HG03439 (cell line): ENCODE results near the gene CCR8.

Experiments used
- ATAC-seq: cut with Tn5 transposase; IDR thresholded peaks from one replicate; pipeline ENCODE4 v1.9.1; 2021; ENCODE audit warnings: mild to moderate bottlenecking, moderate library complexity; ENCODE audit not compliant: unreplicated experiment

Gene CCR8

GRCh38 chr3:39329493-39329892 lies at the start of gene CCR8:
TSS of gene CCR8 (plus strand) at chr3:39329709. CDS start at chr3:39332332, 2,623 bp downstream.
- ATAC-seq = no peak

- ATAC-seq = no peak
Measured at GRCh38 chr3:39279745-39280517, 49.6 kb upstream of the CCR8 start, which contains the start of gene CX3CR1. TSS of gene CX3CR1 (minus strand) at chr3:39280036. CDS start at chr3:39266509, 13,527 bp downstream.

DNA sequence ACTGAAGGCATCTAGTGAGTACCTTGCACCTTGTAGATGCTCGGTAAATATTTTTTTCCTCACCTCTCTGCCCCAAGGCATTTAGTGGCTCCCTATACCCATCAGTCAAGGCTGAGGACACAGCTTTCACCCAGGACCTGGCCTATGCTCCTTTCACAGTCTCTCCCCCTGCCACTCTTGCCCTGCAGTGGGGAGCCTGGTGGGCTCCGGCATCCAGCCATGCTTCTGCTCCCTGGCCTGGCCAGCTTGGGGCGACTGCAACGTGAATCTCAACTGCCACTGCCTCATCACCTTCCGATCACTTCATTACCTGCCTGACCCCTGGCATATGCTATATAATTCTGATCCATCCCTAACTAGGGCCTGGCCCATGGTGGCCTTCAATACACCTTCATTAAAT lies 48.9 kb upstream of the CCR8 start:
- no peak for ATAC-seq

DNA sequence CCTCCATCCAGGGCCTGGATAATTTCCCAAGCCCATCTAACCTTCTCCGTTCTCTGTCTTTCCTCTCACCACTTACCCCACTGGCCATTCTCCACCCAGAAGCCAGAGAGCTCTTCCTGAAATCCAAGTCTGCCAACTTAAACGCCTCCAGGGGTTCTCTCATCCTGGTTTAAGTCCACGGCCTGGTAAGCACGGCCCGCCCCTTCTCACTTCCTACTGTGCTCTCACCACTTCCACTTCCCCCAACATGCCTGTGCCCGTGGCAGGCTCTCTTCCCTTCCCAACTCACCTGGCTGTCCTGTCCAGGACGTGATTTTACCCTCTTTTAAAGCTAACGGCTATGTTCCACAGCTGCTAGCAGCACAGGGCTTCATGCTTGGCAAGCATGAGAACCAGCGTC lies 48.0 kb upstream of the CCR8 start:
- no peak for ATAC-seq

DNA sequence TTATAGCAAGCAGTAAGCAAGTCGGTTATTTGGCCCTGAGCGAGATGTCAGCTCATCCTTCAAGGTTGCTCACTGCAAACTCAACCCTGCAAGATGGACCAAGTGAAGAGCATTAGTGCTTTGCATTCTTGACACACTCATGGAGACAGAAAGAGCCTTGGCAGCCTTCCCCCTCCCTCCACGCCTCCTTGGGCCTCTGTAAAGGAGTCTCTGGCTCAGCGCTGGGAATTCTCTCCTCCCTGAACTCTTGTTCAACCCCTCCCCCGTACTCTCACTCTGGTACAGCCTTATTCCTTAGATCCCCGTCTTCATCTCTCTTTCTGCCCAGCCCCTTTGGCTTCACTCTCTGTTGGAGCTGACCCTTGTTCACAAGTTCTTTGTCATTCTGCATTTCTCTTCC lies 47.5 kb upstream of the CCR8 start:
- ATAC-seq = no peak

GRCh38 chr3:39284457-39284881 lies 45.0 kb upstream of the CCR8 start:
- ATAC-seq = no peak

- no peak for ATAC-seq
Measured at GRCh38 chr3:39285332-39285731, 44.2 kb upstream of the CCR8 start.

DNA sequence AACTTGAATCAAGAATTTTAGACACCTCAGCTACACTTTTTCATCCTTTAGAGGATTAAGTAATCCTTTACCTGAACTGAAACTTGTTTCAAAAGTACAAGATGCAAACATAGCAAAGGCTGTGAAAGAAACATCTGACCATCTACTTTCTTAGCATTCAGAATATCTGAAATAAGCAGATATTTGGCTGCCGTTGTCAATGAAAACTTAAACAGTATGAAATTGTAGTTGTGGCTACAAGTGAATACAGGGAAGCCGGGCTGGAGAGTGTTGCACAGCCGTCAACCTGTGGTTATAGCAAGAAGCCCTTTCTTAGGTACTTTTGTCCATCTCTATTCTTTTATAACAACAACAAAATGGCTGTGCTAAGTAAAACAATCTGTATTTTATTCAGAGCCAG lies 42.7 kb upstream of the CCR8 start:
- no peak for ATAC-seq

DNA sequence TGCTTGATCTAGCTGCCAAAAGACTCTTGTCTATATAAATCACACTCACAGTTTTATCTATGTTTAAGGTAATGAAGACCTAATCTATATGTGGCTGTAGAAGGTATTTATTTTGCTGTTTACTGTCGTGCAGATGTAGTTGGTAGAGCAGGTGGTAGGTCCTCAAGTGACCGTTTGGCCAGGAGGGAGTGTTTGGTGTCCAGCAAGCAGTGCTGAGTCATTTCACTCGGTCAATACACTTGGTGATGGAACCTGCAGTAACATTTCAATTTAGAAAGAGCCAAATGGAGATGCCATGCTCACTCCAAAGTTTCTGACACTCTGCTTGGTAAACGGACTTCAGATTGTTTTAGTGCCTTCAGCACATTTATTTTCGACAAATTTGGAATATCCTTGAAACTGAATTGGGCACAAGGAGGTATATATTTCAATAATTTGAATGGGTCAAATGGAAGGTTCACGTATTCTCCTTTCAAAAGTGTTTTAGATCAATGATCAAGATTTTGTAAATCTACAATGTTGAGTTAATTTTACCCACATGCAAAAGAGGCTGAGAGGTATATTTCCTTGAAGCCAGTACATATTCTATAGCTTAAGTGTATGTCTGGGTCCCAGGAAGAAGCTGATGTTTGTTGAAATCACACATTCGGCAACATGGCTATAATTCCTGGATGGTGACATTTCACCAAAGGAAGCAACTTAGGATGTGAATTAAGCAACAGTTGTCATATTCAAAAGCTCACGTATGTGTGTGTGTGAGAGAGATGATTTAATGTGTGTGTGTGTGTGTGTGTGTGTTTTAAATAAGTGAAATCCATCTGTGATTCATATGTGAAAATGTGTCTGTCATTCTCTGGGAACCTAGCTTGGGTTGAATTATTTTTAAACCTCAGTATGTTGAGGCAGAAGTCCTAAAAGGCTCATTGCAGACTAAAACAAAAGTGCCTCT lies 42.0 kb upstream of the CCR8 start:
- no peak for ATAC-seq

- ATAC-seq = peak; percentile 97
Measured at GRCh38 chr3:39288300-39288808, 41.2 kb upstream of the CCR8 start.

- no peak for ATAC-seq
Measured at GRCh38 chr3:39289107-39289506, 40.4 kb upstream of the CCR8 start.

DNA sequence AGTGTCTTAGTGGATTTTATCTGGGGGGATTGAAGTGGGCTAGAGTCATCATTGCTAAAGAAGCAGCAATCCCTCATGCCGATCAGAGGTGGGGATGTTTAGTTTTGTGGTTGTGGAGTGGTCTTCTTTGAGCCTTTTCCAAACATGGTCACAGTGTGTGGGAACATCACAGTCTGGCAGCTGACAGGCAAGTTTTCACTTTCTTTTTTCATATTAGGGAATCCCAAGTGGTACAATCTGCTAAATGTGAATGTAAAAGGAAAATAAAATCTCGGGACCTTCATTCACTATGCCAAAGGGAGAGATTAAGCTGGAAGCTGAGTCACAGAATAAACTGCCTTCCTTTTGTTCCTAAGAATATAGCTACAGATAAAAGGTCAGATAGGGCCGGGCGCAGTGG lies 39.3 kb upstream of the CCR8 start:
- ATAC-seq = no peak

DNA sequence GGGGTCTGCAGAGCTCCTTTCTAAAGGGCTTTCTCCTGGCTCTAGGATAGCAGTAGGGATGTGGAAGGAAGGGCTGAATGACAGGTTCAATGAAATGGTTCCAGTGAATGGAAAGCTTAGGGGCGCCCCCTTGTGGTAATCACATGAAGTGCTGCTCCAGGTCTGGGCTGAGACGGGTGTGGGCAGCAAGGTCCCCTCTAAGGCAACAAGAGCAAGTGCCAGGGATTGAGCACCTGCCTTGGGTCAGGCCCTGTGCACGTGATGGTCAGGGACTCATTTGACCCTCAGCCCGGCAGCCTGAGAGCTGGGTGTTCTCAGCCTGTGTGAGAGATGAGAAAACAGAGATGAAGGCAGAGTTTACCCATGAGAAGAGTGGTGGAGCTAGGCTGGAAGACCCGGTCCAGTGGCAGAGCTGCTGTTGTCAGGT lies 37.6 kb upstream of the CCR8 start:
- no peak for ATAC-seq

GRCh38 chr3:39292961-39293360 lies 36.5 kb upstream of the CCR8 start:
- ATAC-seq = no peak

DNA sequence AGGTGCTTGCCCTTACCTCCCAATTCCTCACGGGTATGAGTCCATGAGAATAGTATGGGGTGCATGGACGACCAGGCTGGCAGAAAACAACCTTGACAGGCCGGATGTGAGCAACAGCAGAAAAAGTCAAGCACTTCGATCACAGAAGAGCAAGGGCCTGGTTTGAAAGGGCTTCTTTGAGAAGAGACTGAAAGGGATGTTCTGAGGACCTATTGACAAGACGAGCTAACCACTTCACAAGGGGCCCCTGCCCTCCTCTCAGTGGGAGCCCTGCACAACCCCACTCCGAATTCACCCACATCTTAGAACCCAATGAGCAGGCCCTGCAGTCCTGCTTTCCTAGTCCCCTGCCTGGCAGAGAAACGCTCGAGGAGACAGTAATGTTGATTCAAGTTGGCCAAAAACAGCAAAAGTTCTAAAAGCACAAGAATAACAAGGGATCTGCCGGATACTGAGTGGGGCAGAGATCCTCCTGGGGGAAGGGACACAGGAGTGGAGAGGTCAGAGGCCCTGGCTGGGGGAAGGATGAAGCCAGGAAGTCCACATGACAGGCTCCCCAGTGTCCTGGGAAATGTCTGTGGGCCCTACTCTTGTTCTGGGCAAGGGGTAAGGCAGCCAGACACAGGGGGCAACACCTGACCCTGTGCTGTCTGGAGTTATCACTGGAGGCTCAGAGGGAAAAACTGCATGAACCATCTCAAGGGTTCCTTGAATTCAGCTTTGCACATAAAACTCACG lies 34.9 kb upstream of the CCR8 start:
- no peak for ATAC-seq

DNA sequence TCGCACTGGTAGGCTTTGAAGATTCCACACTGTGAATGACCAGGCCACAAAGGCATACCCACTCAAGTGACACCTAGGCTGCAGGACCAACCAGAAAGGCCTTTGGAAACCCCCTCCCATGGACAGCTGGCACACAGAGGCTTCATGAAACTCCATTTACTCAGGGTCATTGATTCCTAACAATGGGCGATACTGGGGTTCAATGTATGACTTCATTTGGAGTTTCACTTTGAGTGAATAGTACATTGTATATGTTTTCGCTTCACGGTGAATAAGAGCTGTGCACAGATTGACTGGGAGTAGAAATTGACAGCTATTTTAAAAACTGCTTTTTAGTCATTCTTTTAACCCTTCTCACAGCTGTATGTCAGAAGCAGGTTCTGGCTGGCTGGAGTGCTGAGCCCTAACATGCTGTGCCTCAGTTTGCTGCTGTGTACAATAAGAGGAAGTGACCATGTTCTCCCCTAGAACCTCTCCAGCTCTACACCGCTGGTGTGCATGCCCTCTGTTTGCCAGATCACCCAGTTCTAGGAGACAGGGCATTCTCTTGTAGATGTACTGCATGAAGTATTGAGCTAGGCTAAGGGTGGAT lies 34.2 kb upstream of the CCR8 start:
- peak; percentile 84 for ATAC-seq

DNA sequence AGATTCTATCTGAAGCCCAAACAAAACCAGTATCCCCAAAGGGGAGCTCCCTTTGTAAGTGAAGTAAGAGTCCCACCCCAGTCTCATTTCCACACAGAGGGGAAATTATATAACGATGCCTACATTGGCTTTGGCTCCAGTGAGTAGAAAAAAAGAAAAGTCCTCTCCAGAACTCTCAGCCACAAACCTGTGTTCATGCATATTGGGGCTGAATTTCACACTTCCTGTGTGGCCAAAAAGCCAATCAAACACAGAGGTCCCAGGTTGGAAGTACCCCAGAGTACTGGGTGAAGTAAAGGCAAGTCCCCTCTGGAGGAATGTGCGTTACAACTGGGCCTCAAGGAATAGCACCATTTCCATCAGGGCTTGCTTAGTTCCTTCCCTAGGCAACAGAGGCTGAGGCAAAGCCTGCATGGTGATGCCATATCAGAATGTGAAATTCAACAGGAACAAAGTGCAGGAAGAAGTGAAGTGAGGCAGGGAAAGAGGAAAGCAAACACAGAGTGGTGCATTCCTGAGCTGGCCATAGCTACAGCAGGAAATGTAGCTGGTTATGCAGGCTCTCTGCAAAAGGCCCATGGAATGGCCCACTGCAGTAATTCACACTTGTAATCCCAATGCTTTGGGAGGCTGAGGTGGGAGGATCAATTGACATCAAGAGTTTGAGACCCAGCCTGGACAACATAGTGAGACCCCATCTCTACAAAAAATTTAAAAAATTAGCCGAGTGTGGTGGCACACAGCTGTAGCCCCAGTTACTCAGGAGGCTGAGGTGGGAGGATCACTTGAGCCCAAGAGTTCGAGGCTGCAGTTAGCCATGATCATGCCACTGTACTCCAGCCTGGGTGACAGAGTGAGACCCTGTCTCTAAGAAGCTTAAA lies 33.1 kb upstream of the CCR8 start:
- ATAC-seq = no peak

DNA sequence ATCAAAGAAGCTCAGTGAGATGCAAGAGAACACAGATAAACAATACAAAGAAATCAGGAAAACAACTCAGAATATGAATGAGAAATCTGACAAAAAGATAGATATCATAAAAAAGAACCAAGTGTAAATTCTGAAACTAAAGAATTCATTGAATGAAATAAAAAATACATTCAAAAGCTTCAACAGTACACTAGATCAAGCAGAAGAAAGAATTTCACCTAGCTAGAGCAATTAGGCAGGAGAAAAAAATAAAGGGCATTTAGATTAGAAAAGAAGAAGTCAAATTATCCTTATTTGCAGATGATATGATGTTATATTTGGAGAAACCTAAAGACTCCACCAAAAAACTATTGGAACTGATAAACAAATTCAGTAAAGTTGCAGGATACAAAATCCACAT lies 30.2 kb upstream of the CCR8 start:
- no peak for ATAC-seq

DNA sequence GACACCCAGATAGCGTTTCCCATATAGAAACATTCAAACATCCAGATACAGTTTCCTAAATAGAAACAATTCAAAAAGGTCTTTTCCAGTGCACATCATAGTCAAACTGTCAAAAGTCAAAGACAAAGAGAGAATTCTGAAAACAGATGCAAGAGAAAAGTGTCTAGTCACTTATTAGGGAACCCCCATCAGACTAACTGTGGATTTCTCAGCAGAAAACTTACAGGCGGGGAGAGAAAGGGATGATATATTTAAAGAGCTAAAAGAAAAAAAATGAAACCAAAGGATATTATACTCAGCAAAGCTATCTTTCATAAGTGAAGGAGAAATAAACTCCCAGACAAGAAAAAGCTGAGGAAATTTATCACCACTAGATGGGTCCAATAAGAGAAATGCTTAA lies 27.3 kb upstream of the CCR8 start:
- no peak for ATAC-seq

- no peak for ATAC-seq
Measured at GRCh38 chr3:39313289-39313688, 16.2 kb upstream of the CCR8 start.
